Right atrium auricular region (tissue), 2 donors: ENCODE results near the gene TRPM5. TPM values are rescaled to one million over a fixed set of nuclear protein-coding genes. Genes with fewer than 3 reads are reported as not detected.
A peak's percentile ranks its signal among the peaks of the same experiment; 100 is the strongest.

Experiments
- DNase-seq: peaks from one replicate; pipeline ENCODE4 v3.0.0-alpha.2; 2019; ENCODE audit warnings: low spot score
- H3K27ac ChIP-seq, 2 donors: fragments of 200-600 bp; sonication (generic); 1 replicate in 1 of 2; 2 replicates in 1 of 2; pipeline ENCODE4 v1.5.1; 2016 to 2019
- H3K27me3 ChIP-seq, 2 donors: fragments of 200-600 bp; sonication (generic); one replicate each; pipeline versions ENCODE4 v1.5.1 to v1.6.0; 2017 to 2019
- H3K36me3 ChIP-seq: fragments of 200-600 bp; sonication (generic); one replicate; pipeline ENCODE4 v1.5.1; 2016
- H3K4me1 ChIP-seq, 2 donors: fragments of 200-600 bp; sonication (generic); one replicate each; pipeline versions ENCODE4 v1.5.1 to v1.6.0; 2017 to 2019
- H3K4me3 ChIP-seq, 2 donors: fragments of 200-600 bp; sonication (generic); 1 replicate in 1 of 2; 2 replicates in 1 of 2; pipeline ENCODE4 v1.5.1; 2017 to 2019; ENCODE audit warnings: mild to moderate bottlenecking in 1 of 2, moderate library complexity in 1 of 2
- H3K9me3 ChIP-seq, 2 donors: fragments of 200-600 bp; sonication (generic); one replicate each; pipeline ENCODE4 v1.5.1; 2019
- CTCF ChIP-seq, 2 donors: fragments of 200-600 bp; sonication (generic); IDR thresholded peaks; one replicate each; pipeline ENCODE4 v1.5.1; 2019; ENCODE audit warnings: antibody characterized with exemption in 2 of 2
- total RNA-seq, 2 donors: library from RNA; depleted of rRNA; stranded (reverse); fragments of >200 nt; gene quantifications; one replicate each; pipeline ENCODE4 v1.1.0, GENCODE V29; 2016

TRPM5 gene
- total RNA-seq, 2 donors from 2014 or later = not detected

GRCh38 chr11:2399488-2400068, 44.7 kb downstream of the TRPM5 start:
- Histone ChIP-seq H3K4me3 (peak overlapping the region; percentile 43 to 61), H3K36me3 (peaks cover 62% of the 10 kb centered on the region), H3K27ac (peak overlapping the region; percentile 95), H3K4me1 (peaks cover 0 to 27% of the 10 kb centered on the region in 2 donors), H3K27me3 (no peaks in the 10 kb centered on the region), H3K9me3 (no peaks in the 10 kb centered on the region)
- no peak for TF ChIP-seq CTCF (IDR thresholded peaks at IDR 0.05)
- no peak for DNase-seq

- Histone ChIP-seq H3K4me3 (no peak overlapping the region), H3K4me1 (peaks cover 0 to 27% of the 10 kb centered on the region in 2 donors), H3K27me3 (no peaks in the 10 kb centered on the region), H3K27ac (peak overlapping the region; percentile 95), H3K9me3 (no peaks in the 10 kb centered on the region), H3K36me3 (peaks cover 67% of the 10 kb centered on the region)
- no peak for DNase-seq
- no peak for TF ChIP-seq CTCF (IDR thresholded peaks at IDR 0.05)
Observed at GRCh38 chr11:2398664-2399355, 45.5 kb downstream of the TRPM5 start.

- H3K9me3 ChIP-seq = no peaks in the 10 kb centered on the region
- H3K27me3 ChIP-seq = no peaks in the 10 kb centered on the region
- H3K27ac ChIP-seq = no peak overlapping the region
- no peak for TF ChIP-seq CTCF (IDR thresholded peaks at IDR 0.05)
- DNase-seq = no peak
- H3K4me3 ChIP-seq = no peak overlapping the region
- H3K36me3 ChIP-seq = peaks cover 65% of the 10 kb centered on the region
- peaks cover 0 to 37% of the 10 kb centered on the region in 2 donors for H3K4me1 ChIP-seq
Observed at GRCh38 chr11:2397005-2397404, 47.3 kb downstream of the TRPM5 start.

- no peak for DNase-seq
- no peak overlapping the region for H3K27ac ChIP-seq
- TF ChIP-seq CTCF (IDR thresholded peaks at IDR 0.05) = no peak
- peaks cover 0 to 37% of the 10 kb centered on the region in 2 donors for H3K4me1 ChIP-seq
- no peak overlapping the region for H3K4me3 ChIP-seq
- H3K9me3 ChIP-seq = no peaks in the 10 kb centered on the region
- no peaks in the 10 kb centered on the region for H3K27me3 ChIP-seq
- H3K36me3 ChIP-seq = peaks cover 70% of the 10 kb centered on the region
Observed at GRCh38 chr11:2396471-2396870, 47.8 kb downstream of the TRPM5 start.

GRCh38 chr11:2395856-2396255, 48.5 kb downstream of the TRPM5 start:
- no peaks in the 10 kb centered on the region for H3K27me3 ChIP-seq
- no peak overlapping the region for H3K4me3 ChIP-seq
- no peak overlapping the region for H3K27ac ChIP-seq
- TF ChIP-seq CTCF (IDR thresholded peaks at IDR 0.05) = no peak
- H3K4me1 ChIP-seq = peaks cover 0 to 39% of the 10 kb centered on the region in 2 donors
- no peak for DNase-seq
- H3K36me3 ChIP-seq = peaks cover 76% of the 10 kb centered on the region
- H3K9me3 ChIP-seq = no peaks in the 10 kb centered on the region
